Liver (tissue), 9 donors: ENCODE data around the gene CSTF2T. TPM values are rescaled to one million over a fixed set of nuclear protein-coding genes. Genes with fewer than 3 reads are reported as not detected.

Source experiments
- DNase-seq: peaks from one replicate; pipeline ENCODE4 v3.0.0-alpha.2; 2017; ENCODE audit warnings: low spot score
- H3K27ac ChIP-seq, 2 donors: one replicate each; pipeline ENCODE4 v1.7.0; 2013; ENCODE audit warnings: inconsistent platforms in 2 of 2, low read length in 2 of 2, control low read depth in 1 of 2, low read depth in 1 of 2, mild to moderate bottlenecking in 1 of 2
- H3K27me3 ChIP-seq, 4 donors: one replicate each; pipeline versions ENCODE4 v1.6.1 to v1.7.0; 2013; ENCODE audit warnings: low read length in 3 of 4, inconsistent platforms in 1 of 4, mild to moderate bottlenecking in 1 of 4, moderate library complexity in 1 of 4; ENCODE audit not compliant: control insufficient read depth in 4 of 4, insufficient read depth in 4 of 4
- H3K36me3 ChIP-seq, 4 donors: one replicate each; pipeline versions ENCODE4 v1.6.1 to v1.7.0; 2013; ENCODE audit warnings: low read length in 3 of 4, mild to moderate bottlenecking in 3 of 4, low read depth in 1 of 4, moderate library complexity in 1 of 4; ENCODE audit not compliant: control insufficient read depth in 4 of 4, insufficient read depth in 3 of 4
- H3K4me1 ChIP-seq, 4 donors: one replicate each; pipeline versions ENCODE4 v1.6.1 to v1.7.0; 2013; ENCODE audit warnings: low read length in 3 of 4, mild to moderate bottlenecking in 3 of 4, moderate library complexity in 1 of 4; ENCODE audit not compliant: control insufficient read depth in 4 of 4, insufficient read depth in 4 of 4
- H3K4me3 ChIP-seq, 3 donors: one replicate each; pipeline versions ENCODE4 v1.6.1 to v1.7.0; 2013; ENCODE audit warnings: low read length in 3 of 3, control low read depth in 1 of 3, low read depth in 1 of 3, mild to moderate bottlenecking in 1 of 3
- H3K9ac ChIP-seq, 2 donors: one replicate each; pipeline ENCODE4 v1.7.0; 2013; ENCODE audit warnings: low read length in 2 of 2, mild to moderate bottlenecking in 2 of 2, moderate library complexity in 2 of 2, control low read depth in 1 of 2, low read depth in 1 of 2
- H3K9me3 ChIP-seq, 4 donors: one replicate each; pipeline versions ENCODE4 v1.6.1 to v1.7.0; 2013; ENCODE audit warnings: low read length in 3 of 4; ENCODE audit not compliant: control insufficient read depth in 4 of 4
- CTCF ChIP-seq: fragments of 150-350 bp; IDR thresholded peaks from 2 replicates; pipeline ENCODE4 v1.5.1; 2017; ENCODE audit warnings: improper control_type of control experiment, low read depth, low read length; ENCODE audit not compliant: missing input control
- EGR1 ChIP-seq, 2 donors: IDR thresholded peaks; 2 replicates each; pipeline ENCODE4 v1.6.1; 2016 to 2018; ENCODE audit warnings: antibody characterized with exemption in 2 of 2, low read depth in 2 of 2
- FOXA1 ChIP-seq: IDR thresholded peaks from 2 replicates; pipeline ENCODE4 v1.6.1; 2016; ENCODE audit warnings: antibody characterized with exemption
- FOXA2 ChIP-seq: IDR thresholded peaks from 2 replicates; pipeline ENCODE4 v1.6.1; 2016; ENCODE audit warnings: antibody characterized with exemption
- GABPA ChIP-seq, 2 donors: IDR thresholded peaks in 1 of 2; conservative IDR thresholded peaks in 1 of 2; 2 replicates each; pipeline ENCODE4 v1.6.1; 2016; ENCODE audit warnings: antibody characterized with exemption in 2 of 2, mild to moderate bottlenecking in 1 of 2, moderate library complexity in 1 of 2
- HNF4A ChIP-seq, 2 donors: conservative IDR thresholded peaks; 2 replicates each; pipeline ENCODE4 v1.6.1; 2016; ENCODE audit warnings: antibody characterized with exemption in 2 of 2, mild to moderate bottlenecking in 2 of 2
- JUND ChIP-seq, 2 donors: IDR thresholded peaks; 2 replicates each; pipeline ENCODE4 v1.6.1; 2016; ENCODE audit warnings: antibody characterized with exemption in 2 of 2
- NR2F2 ChIP-seq: IDR thresholded peaks from 2 replicates; pipeline ENCODE4 v1.6.1; 2016; ENCODE audit warnings: antibody characterized with exemption
- RAD21 ChIP-seq, 2 donors: IDR thresholded peaks; 2 replicates each; pipeline ENCODE4 v1.6.1; 2016; ENCODE audit warnings: antibody characterized with exemption in 2 of 2, mild to moderate bottlenecking in 2 of 2
- REST ChIP-seq: IDR thresholded peaks from 2 replicates; pipeline ENCODE4 v1.6.1; 2016; ENCODE audit warnings: antibody characterized with exemption, mild to moderate bottlenecking
- SP1 ChIP-seq: IDR thresholded peaks from 2 replicates; pipeline ENCODE4 v1.6.1; 2018; ENCODE audit warnings: antibody characterized with exemption, mild to moderate bottlenecking
- TAF1 ChIP-seq: conservative IDR thresholded peaks from 2 replicates; pipeline ENCODE4 v1.6.1; 2016; ENCODE audit warnings: antibody characterized with exemption, mild to moderate bottlenecking
- YY1 ChIP-seq: IDR thresholded peaks from 2 replicates; pipeline ENCODE4 v1.6.1; 2016; ENCODE audit warnings: antibody characterized with exemption, mild to moderate bottlenecking
- ZBTB33 ChIP-seq: IDR thresholded peaks from 2 replicates; pipeline ENCODE4 v1.6.1; 2016; ENCODE audit warnings: antibody characterized with exemption
- polyA plus RNA-seq, 2 donors: library from polyadenylated mRNA; stranded (reverse) in 1 of 2; unstranded in 1 of 2; fragments of 200-250 nt in 1 of 2; fragments of >200 nt in 1 of 2; fragmentation: Nextera tagmentation in 1 of 2; extraction: Ambion mirVana in 1 of 2; gene quantifications; one replicate each; pipeline versions ENCODE4 v1.2.1 to v1.2.3, GENCODE V29; 2013 to 2015
- total RNA-seq, 2 donors: library from RNA; depleted of rRNA; stranded (reverse); fragments of >200 nt; gene quantifications; one replicate each; pipeline ENCODE4 v1.2.3, GENCODE V29; 2014
- TF ChIP-seq, protein P1 (sequence below): IDR thresholded peaks from 2 replicates; pipeline ENCODE4 v1.6.1; 2016; ENCODE audit warnings: antibody characterized with exemption
- TF ChIP-seq, protein P2 (sequence below): IDR thresholded peaks from 2 replicates; pipeline ENCODE4 v1.6.1; 2016; ENCODE audit warnings: antibody characterized with exemption
- donor health status: healthy.
- donor health status: healthy.
- donor health status: healthy.
- donor health status: healthy.
- donor health status: healthy.

CSTF2T gene
- total and polyA plus RNA-seq, 4 donors = 2.7 to 14.2 (median 9.4) TPM

- DNase-seq = no peak
- Histone ChIP-seq H3K27me3 (peaks cover 0 to 3% (median 0%) of the 10 kb centered on the region in 4 donors), H3K4me1 (no peaks in the 10 kb centered on the region), H3K9me3 (no peaks in the 10 kb centered on the region), H3K9ac (no peak overlapping the region), H3K27ac (no peak overlapping the region), H3K36me3 (no peaks in the 10 kb centered on the region), H3K4me3 (no peak overlapping the region)
- no peak for TF ChIP-seq GABPA (IDR thresholded peaks at IDR 0.05 in 1 of 2, conservative IDR thresholded peaks at IDR 0.05 in 1 of 2)
- no peak for TF ChIP-seq TAF1
- TF ChIP-seq CTCF = no peak
- TF ChIP-seq JUND (IDR thresholded peaks at IDR 0.05) = no peak
- no peak for TF ChIP-seq HNF4A (conservative IDR thresholded peaks at IDR 0.05)
- TF ChIP-seq SP1 = no peak
- no peak for TF ChIP-seq YY1
- no peak for TF ChIP-seq ZBTB33
- no peak for TF ChIP-seq RAD21 (IDR thresholded peaks at IDR 0.05)
- TF ChIP-seq, protein P1, sequence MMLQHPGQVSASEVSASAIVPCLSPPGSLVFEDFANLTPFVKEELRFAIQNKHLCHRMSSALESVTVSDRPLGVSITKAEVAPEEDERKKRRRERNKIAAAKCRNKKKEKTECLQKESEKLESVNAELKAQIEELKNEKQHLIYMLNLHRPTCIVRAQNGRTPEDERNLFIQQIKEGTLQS = no peak
- TF ChIP-seq FOXA1 = no peak
- no peak for TF ChIP-seq NR2F2
- TF ChIP-seq REST = no peak
- TF ChIP-seq, protein P2, sequence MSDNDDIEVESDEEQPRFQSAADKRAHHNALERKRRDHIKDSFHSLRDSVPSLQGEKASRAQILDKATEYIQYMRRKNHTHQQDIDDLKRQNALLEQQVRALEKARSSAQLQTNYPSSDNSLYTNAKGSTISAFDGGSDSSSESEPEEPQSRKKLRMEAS = no peak
- no peak for TF ChIP-seq EGR1 (IDR thresholded peaks at IDR 0.05; ENCODE audit: low read depth in 2 of 2)
- TF ChIP-seq FOXA2 = no peak
Measured at GRCh38 chr10:51668336-51668689, 31.1 kb downstream of the CSTF2T start.
